ENCODE measurements around the gene INVS.

Gene INVS

GRCh38 chr9:100285601-100286000 lies 186.6 kb downstream of the INVS start:
- no peaks in the 10 kb centered on the region for H3K27me3 ChIP-seq
- TF ChIP-seq Cebpa-rat (IDR thresholded peaks at IDR 0.05): no peak

DNA sequence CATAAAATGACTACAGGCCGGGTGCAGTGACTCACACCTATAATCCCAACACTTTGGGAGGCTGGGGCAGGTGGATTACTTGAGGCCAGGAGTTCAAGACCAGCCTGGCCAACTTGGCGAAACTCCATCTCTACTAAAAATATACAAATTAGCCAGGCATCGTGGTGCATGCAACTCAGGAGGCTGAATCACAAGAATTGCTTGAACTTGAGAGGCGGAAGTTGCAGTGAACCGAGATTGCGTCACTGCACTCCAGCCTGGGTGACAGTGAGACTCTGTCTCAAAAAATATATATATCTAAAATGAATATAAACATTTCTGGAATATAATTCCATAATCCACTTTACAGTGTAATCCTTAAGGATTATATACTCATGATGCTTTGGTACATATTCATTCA lies 187.2 kb downstream of the INVS start:
- peaks cover 82% of the 10 kb centered on the region for H3K36me3 ChIP-seq
- TF ChIP-seq Cebpa-rat (IDR thresholded peaks at IDR 0.05): no peak

More at GRCh38 chr9:100285601-100286000, 186.6 kb downstream of the INVS start:
- H3K36me3 ChIP-seq: peaks cover 75% of the 10 kb centered on the region
- H3K9me3 ChIP-seq: peaks cover 23% of the 10 kb centered on the region
- H3K4me1 ChIP-seq: peaks cover 10% of the 10 kb centered on the region
- no peaks in the 10 kb centered on the region for H4K20me1 ChIP-seq
- H3K27ac ChIP-seq: no peak overlapping the region
- no peak overlapping the region for H3K9ac ChIP-seq
- H3K4me3 ChIP-seq: no peak overlapping the region
- no peak overlapping the region for H3K4me2 ChIP-seq

DNA sequence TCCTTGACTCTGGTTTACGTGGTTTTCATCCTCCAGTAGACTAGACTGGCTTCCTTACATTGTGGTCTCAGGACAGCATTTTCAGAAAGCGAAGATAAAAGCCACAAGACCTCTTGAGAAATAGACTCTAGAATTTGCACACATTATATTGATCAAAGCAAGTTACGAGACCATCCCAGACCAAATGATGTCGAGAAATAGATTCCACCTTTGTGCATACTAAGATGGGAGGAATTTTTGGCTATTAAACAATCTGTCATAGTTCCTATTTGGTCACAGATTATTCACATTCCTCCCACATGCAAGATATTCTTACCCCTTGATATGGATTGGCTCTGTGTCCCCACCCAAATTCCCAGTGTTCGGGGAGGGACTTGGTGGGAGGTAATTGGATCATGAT lies 188.1 kb downstream of the INVS start:
- peaks cover 26% of the 10 kb centered on the region for H3K9me3 ChIP-seq
- no peak overlapping the region for H3K4me3 ChIP-seq
- H3K27me3 ChIP-seq: no peaks in the 10 kb centered on the region
- peaks cover 10% of the 10 kb centered on the region for H3K4me1 ChIP-seq
- H3K27ac ChIP-seq: no peak overlapping the region
- no peak overlapping the region for H3K9ac ChIP-seq
- H3K36me3 ChIP-seq: peaks cover 91% of the 10 kb centered on the region
- no peaks in the 10 kb centered on the region for H4K20me1 ChIP-seq
- H3K4me2 ChIP-seq: peak overlapping the region; percentile 2; the same call in 1 of the 2 replicates
- TF ChIP-seq Cebpa-rat (IDR thresholded peaks at IDR 0.05): no peak

More for the DNA sequence above, 187.2 kb downstream of the INVS start:
- no peak overlapping the region for H3K27ac ChIP-seq
- no peak overlapping the region for H3K9ac ChIP-seq
- no peak overlapping the region for H3K4me3 ChIP-seq
- H3K4me2 ChIP-seq: no peak overlapping the region
- peaks cover 10% of the 10 kb centered on the region for H3K4me1 ChIP-seq
- H3K9me3 ChIP-seq: peaks cover 26% of the 10 kb centered on the region
- H3K27me3 ChIP-seq: no peaks in the 10 kb centered on the region
- no peaks in the 10 kb centered on the region for H4K20me1 ChIP-seq

- peaks cover 26% of the 10 kb centered on the region for H3K9me3 ChIP-seq
These were observed 191.7 kb downstream of the INVS start for GRCh38 chr9:100290714-100291113.

DNA sequence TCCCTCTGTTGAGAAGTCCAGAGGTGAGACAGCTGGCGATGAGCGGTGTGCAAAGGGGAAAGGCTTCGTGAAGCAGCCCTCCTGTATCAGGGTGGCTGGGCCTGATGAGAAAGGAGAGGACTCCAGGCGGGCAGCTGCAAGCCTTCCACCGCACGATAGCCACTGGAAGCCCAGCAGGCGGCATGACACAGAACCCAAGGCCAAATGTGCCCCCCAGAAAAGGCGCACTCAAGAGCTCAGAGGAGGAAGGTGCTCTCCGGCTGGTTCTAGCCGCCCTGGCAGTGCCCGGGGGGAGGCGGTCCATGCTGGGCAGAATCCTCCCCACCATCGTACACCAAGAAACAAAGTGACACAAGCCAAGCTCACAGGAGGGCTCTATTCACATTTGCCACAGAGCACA lies 193.4 kb downstream of the INVS start:
- no peak for TF ChIP-seq Cebpa-rat (IDR thresholded peaks at IDR 0.05)

More at GRCh38 chr9:100290714-100291113, 191.7 kb downstream of the INVS start:
- Histone ChIP-seq H3K4me2 (no peak overlapping the region), H3K36me3 (peaks cover 95% of the 10 kb centered on the region), H3K4me1 (peaks cover 10% of the 10 kb centered on the region), H3K27ac (no peak overlapping the region), H3K9ac (no peak overlapping the region), H3K27me3 (no peaks in the 10 kb centered on the region), H4K20me1 (peaks cover 18% of the 10 kb centered on the region), H3K4me3 (no peak overlapping the region)
- TF ChIP-seq Cebpa-rat (IDR thresholded peaks at IDR 0.05): no peak

GRCh38 chr9:100294341-100294740 lies 195.3 kb downstream of the INVS start:
- no peak for TF ChIP-seq Cebpa-rat (IDR thresholded peaks at IDR 0.05)
- H3K4me3 ChIP-seq: no peak overlapping the region
- no peaks in the 10 kb centered on the region for H3K27me3 ChIP-seq
- no peak overlapping the region for H3K9ac ChIP-seq
- H4K20me1 ChIP-seq: peaks cover 37% of the 10 kb centered on the region
- H3K4me2 ChIP-seq: no peak overlapping the region
- H3K27ac ChIP-seq: no peak overlapping the region
- peaks cover 100% of the 10 kb centered on the region for H3K36me3 ChIP-seq
- no peaks in the 10 kb centered on the region for H3K4me1 ChIP-seq
- H3K9me3 ChIP-seq: peaks cover 7% of the 10 kb centered on the region

More for the DNA sequence above, 193.4 kb downstream of the INVS start:
- Histone ChIP-seq H3K4me2 (no peak overlapping the region), H3K4me1 (peaks cover 5% of the 10 kb centered on the region), H3K9ac (no peak overlapping the region), H3K9me3 (peaks cover 25% of the 10 kb centered on the region), H3K27me3 (no peaks in the 10 kb centered on the region), H3K36me3 (peaks cover 100% of the 10 kb centered on the region), H4K20me1 (peaks cover 35% of the 10 kb centered on the region), H3K4me3 (no peak overlapping the region), H3K27ac (no peak overlapping the region)

GRCh38 chr9:100294806-100295205 lies 195.8 kb downstream of the INVS start:
- Histone ChIP-seq H3K27ac (no peak overlapping the region), H3K9me3 (peaks cover 3% of the 10 kb centered on the region), H4K20me1 (peaks cover 37% of the 10 kb centered on the region), H3K36me3 (peaks cover 100% of the 10 kb centered on the region), H3K4me1 (no peaks in the 10 kb centered on the region), H3K9ac (no peak overlapping the region), H3K27me3 (no peaks in the 10 kb centered on the region), H3K4me2 (no peak overlapping the region), H3K4me3 (no peak overlapping the region)
- TF ChIP-seq Cebpa-rat (IDR thresholded peaks at IDR 0.05): no peak

- peaks cover 100% of the 10 kb centered on the region for H3K36me3 ChIP-seq
- no peak overlapping the region for H3K9ac ChIP-seq
- H3K27ac ChIP-seq: no peak overlapping the region
- H3K4me2 ChIP-seq: no peak overlapping the region
- H3K4me1 ChIP-seq: no peaks in the 10 kb centered on the region
- H4K20me1 ChIP-seq: peaks cover 37% of the 10 kb centered on the region
- no peaks in the 10 kb centered on the region for H3K27me3 ChIP-seq
- peaks cover 3% of the 10 kb centered on the region for H3K9me3 ChIP-seq
- TF ChIP-seq Cebpa-rat (IDR thresholded peaks at IDR 0.05): no peak
- no peak overlapping the region for H3K4me3 ChIP-seq
These were observed 196.2 kb downstream of the INVS start for GRCh38 chr9:100295240-100295639.

DNA sequence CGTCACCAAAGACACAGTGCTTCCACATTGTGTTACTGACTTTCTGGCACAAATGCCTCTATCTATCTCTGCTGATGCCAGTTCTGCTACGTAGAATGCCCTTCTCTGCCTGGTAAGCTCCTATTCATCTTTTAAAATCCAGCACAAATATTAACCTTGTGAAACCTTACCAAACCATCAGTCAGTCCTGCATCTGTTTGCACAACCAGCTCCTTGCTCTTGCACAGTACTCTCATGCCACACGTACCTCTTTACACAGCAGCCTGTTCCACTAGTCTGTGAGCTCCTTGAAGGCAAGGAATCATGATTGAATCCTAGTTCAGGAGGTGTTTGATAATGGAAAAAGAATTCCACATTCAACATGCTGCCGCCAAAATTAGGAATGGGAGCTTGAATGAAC lies 197.4 kb downstream of the INVS start:
- Histone ChIP-seq H3K36me3 (peaks cover 100% of the 10 kb centered on the region), H3K4me2 (no peak overlapping the region), H4K20me1 (peaks cover 49% of the 10 kb centered on the region), H3K9ac (no peak overlapping the region), H3K27me3 (no peaks in the 10 kb centered on the region), H3K4me3 (no peak overlapping the region), H3K4me1 (no peaks in the 10 kb centered on the region), H3K9me3 (no peaks in the 10 kb centered on the region), H3K27ac (no peak overlapping the region)
- no peak for TF ChIP-seq Cebpa-rat (IDR thresholded peaks at IDR 0.05)

GRCh38 chr9:100298378-100298777 lies 199.3 kb downstream of the INVS start:
- Histone ChIP-seq H3K4me1 (no peaks in the 10 kb centered on the region), H3K9ac (no peak overlapping the region), H3K4me3 (no peak overlapping the region), H3K36me3 (peaks cover 100% of the 10 kb centered on the region), H3K4me2 (no peak overlapping the region), H3K27me3 (no peaks in the 10 kb centered on the region), H4K20me1 (peaks cover 67% of the 10 kb centered on the region), H3K27ac (no peak overlapping the region), H3K9me3 (no peaks in the 10 kb centered on the region)
- TF ChIP-seq Cebpa-rat (IDR thresholded peaks at IDR 0.05): no peak

GRCh38 chr9:100303747-100304146 lies 204.7 kb downstream of the INVS start:
- H3K4me1 ChIP-seq: no peaks in the 10 kb centered on the region
- no peak overlapping the region for H3K9ac ChIP-seq
- no peak overlapping the region for H3K4me3 ChIP-seq
- peaks cover 83% of the 10 kb centered on the region for H4K20me1 ChIP-seq
- H3K4me2 ChIP-seq: no peak overlapping the region
- H3K9me3 ChIP-seq: no peaks in the 10 kb centered on the region
- peaks cover 97% of the 10 kb centered on the region for H3K36me3 ChIP-seq
- no peaks in the 10 kb centered on the region for H3K27me3 ChIP-seq
- no peak overlapping the region for H3K27ac ChIP-seq
- TF ChIP-seq Cebpa-rat (IDR thresholded peaks at IDR 0.05): no peak
